Natural killer cell (primary cell): ENCODE measurements around the gene FARS2. TPM values are rescaled to one million over a fixed set of nuclear protein-coding genes. Genes with fewer than 3 reads are reported as not detected.

ENCODE experiments used
- ATAC-seq, 3 donors: fragments of 150-1000 bp in 2 of 3; fragments of 200-7000 bp in 1 of 3; cut with Tn5 transposase; 1 replicate in 1 of 3; 2 replicates in 2 of 3; pipeline ENCODE4 v1.10.0; 2021; ENCODE audit warnings: mild to moderate bottlenecking in 2 of 3, moderate library complexity in 2 of 3
- DNase-seq, 2 donors: peaks; one replicate each; pipeline versions ENCODE4 v3.0.0 to v3.0.0-alpha.2; 2013 to 2021; ENCODE audit warnings: mixed read lengths in 1 of 2
- H3K27ac ChIP-seq: one replicate; pipeline ENCODE4 v1.5.1; 2013; ENCODE audit warnings: mild to moderate bottlenecking, low read length
- H3K27me3 ChIP-seq: one replicate; pipeline ENCODE4 v1.6.1; 2013; ENCODE audit warnings: low read length; ENCODE audit not compliant: control insufficient read depth, insufficient read depth
- H3K36me3 ChIP-seq: one replicate; pipeline ENCODE4 v1.6.1; 2013; ENCODE audit warnings: low read length; ENCODE audit not compliant: control insufficient read depth, insufficient read depth
- H3K4me1 ChIP-seq: one replicate; pipeline ENCODE4 v1.6.1; 2013; ENCODE audit warnings: low read length; ENCODE audit not compliant: control insufficient read depth, insufficient read depth
- H3K4me3 ChIP-seq: one replicate; pipeline ENCODE4 v1.5.1; 2013; ENCODE audit warnings: low read length
- H3K9me3 ChIP-seq: one replicate; pipeline ENCODE4 v1.6.1; 2013; ENCODE audit warnings: low read length; ENCODE audit not compliant: control insufficient read depth, insufficient read depth
- H3K27ac Mint-ChIP-seq, 2 donors: one replicate each; pipeline ENCODE4 v1.8.0; 2022; ENCODE audit warnings: mild to moderate bottlenecking in 2 of 2, mixed read lengths in 2 of 2, moderate library complexity in 1 of 2
- H3K27me3 Mint-ChIP-seq, 2 donors: one replicate each; pipeline ENCODE4 v1.8.0; 2022; ENCODE audit warnings: low read depth in 2 of 2, mixed read lengths in 2 of 2
- H3K36me3 Mint-ChIP-seq: one replicate; pipeline ENCODE4 v1.8.0; 2022; ENCODE audit warnings: mixed read lengths
- H3K4me1 Mint-ChIP-seq, 2 donors: one replicate each; pipeline ENCODE4 v1.8.0; 2022; ENCODE audit warnings: mixed read lengths in 2 of 2
- H3K4me3 Mint-ChIP-seq: one replicate; pipeline ENCODE4 v1.8.0; 2022; ENCODE audit warnings: mild to moderate bottlenecking, moderate library complexity, mixed read lengths
- H3K9me3 Mint-ChIP-seq, 2 donors: one replicate each; pipeline ENCODE4 v1.8.0; 2022; ENCODE audit warnings: mixed read lengths in 2 of 2
- CTCF ChIP-seq: fragments of 200-600 bp; IDR thresholded peaks from one replicate; pipeline ENCODE4 v1.8.0; 2022; ENCODE audit warnings: antibody characterized with exemption
- WGBS: methylation state at CpG from one replicate; pipeline ENCODE4 v1.1.7; 2013; ENCODE audit warnings: missing lambda C conversion rate; ENCODE audit not compliant: insufficient coverage; 5-methylcytosine and 5-hydroxymethylcytosine counted together
- intact Hi-C: fragments of 100-400 bp; cut with micrococcal nuclease; formaldehyde crosslinking; loops from one replicate; pipeline ENCODE4 v1.14.2; 2022
- total RNA-seq, 4 donors: library from RNA; stranded (reverse); fragments of 120-200 nt in 1 of 4; gene quantifications; one replicate each; pipeline versions ENCODE4 v1.2.3 to v1.2.4, GENCODE V29; 2013 to 2022

Gene FARS2
- total RNA-seq, 3 donors from 2014 or later (not counting 1 experiment from before 2014, with no cell fraction given) = 15.3 to 24.8 (median 22.7) TPM

- Mint-ChIP-seq H3K4me1 (no peaks in the 10 kb centered on the region), H3K9me3 (no peaks in the 10 kb centered on the region), H3K4me3 (no peak overlapping the region), H3K27ac (no peak overlapping the region), H3K27me3 (no peaks in the 10 kb centered on the region), H3K36me3 (no peaks in the 10 kb centered on the region)
- H3K27ac ChIP-seq = no peak overlapping the region
- ATAC-seq (no peak), DNase-seq (no peak)
- intact Hi-C loops = no loop called here
- WGBS = 94% methylated on average over 1 of the region's 1 CpG
- no peak for TF ChIP-seq CTCF
- no peaks in the 10 kb centered on the region for H3K9me3 ChIP-seq
- no peaks in the 10 kb centered on the region for H3K27me3 ChIP-seq
- no peaks in the 10 kb centered on the region for H3K4me1 ChIP-seq
- H3K4me3 ChIP-seq = no peak overlapping the region
- no peaks in the 10 kb centered on the region for H3K36me3 ChIP-seq
Observed at GRCh38 chr6:5220443-5220842, 40.9 kb upstream of the FARS2 start.

- Histone ChIP-seq H3K4me3 (no peak overlapping the region), H3K36me3 (no peaks in the 10 kb centered on the region), H3K27ac (no peak overlapping the region), H3K9me3 (no peaks in the 10 kb centered on the region), H3K27me3 (no peaks in the 10 kb centered on the region), H3K4me1 (no peaks in the 10 kb centered on the region)
- Mint-ChIP-seq H3K27me3 (no peaks in the 10 kb centered on the region), H3K36me3 (no peaks in the 10 kb centered on the region), H3K9me3 (no peaks in the 10 kb centered on the region), H3K27ac (no peak overlapping the region), H3K4me1 (no peaks in the 10 kb centered on the region), H3K4me3 (no peak overlapping the region)
- DNase-seq (no peak), ATAC-seq (no peak)
- TF ChIP-seq CTCF = no peak
- 97% methylated on average over 6 of the region's 6 CpGs for WGBS
- intact Hi-C loops = no loop called here
Observed at GRCh38 chr6:5223309-5223708, 38.0 kb upstream of the FARS2 start.

GRCh38 chr6:5229356-5229755, 32.0 kb upstream of the FARS2 start:
- Histone ChIP-seq H3K4me1 (no peaks in the 10 kb centered on the region), H3K36me3 (no peaks in the 10 kb centered on the region), H3K9me3 (no peaks in the 10 kb centered on the region), H3K27me3 (no peaks in the 10 kb centered on the region), H3K27ac (no peak overlapping the region), H3K4me3 (no peak overlapping the region)
- H3K9me3 Mint-ChIP-seq = no peaks in the 10 kb centered on the region
- TF ChIP-seq CTCF = no peak
- no peak overlapping the region for H3K4me3 Mint-ChIP-seq
- intact Hi-C loops = no loop called here
- ATAC-seq (no peak), DNase-seq (no peak)
- H3K36me3 Mint-ChIP-seq = no peaks in the 10 kb centered on the region
- WGBS = 88% methylated on average over 3 of the region's 3 CpGs
- no peak overlapping the region for H3K27ac Mint-ChIP-seq
- no peaks in the 10 kb centered on the region for H3K4me1 Mint-ChIP-seq
- H3K27me3 Mint-ChIP-seq = no peaks in the 10 kb centered on the region

GRCh38 chr6:5230081-5230480, 31.2 kb upstream of the FARS2 start:
- DNase-seq (no peak), ATAC-seq (no peak)
- 89% methylated on average over 4 of the region's 4 CpGs for WGBS
- Histone ChIP-seq H3K27ac (no peak overlapping the region), H3K9me3 (no peaks in the 10 kb centered on the region), H3K4me1 (no peaks in the 10 kb centered on the region), H3K27me3 (no peaks in the 10 kb centered on the region), H3K36me3 (no peaks in the 10 kb centered on the region), H3K4me3 (no peak overlapping the region)
- Mint-ChIP-seq H3K27ac (no peak overlapping the region), H3K36me3 (no peaks in the 10 kb centered on the region), H3K9me3 (no peaks in the 10 kb centered on the region), H3K4me1 (no peaks in the 10 kb centered on the region), H3K4me3 (no peak overlapping the region), H3K27me3 (no peaks in the 10 kb centered on the region)
- intact Hi-C loops = no loop called here
- TF ChIP-seq CTCF = no peak
